GM21381 (cell line): ENCODE measurements around the gene ENAH.
"Not testable (repeated sequence)": the region's sequence is repeated elsewhere in the genome, so short reads cannot be mapped to it uniquely, and the experiment has no call there.

Source experiments
- ATAC-seq: cut with Tn5 transposase; IDR thresholded peaks from one replicate; pipeline ENCODE4 v1.9.1; 2021; ENCODE audit warnings: mild to moderate bottlenecking, moderate library complexity; ENCODE audit not compliant: unreplicated experiment

The ENAH gene

DNA sequence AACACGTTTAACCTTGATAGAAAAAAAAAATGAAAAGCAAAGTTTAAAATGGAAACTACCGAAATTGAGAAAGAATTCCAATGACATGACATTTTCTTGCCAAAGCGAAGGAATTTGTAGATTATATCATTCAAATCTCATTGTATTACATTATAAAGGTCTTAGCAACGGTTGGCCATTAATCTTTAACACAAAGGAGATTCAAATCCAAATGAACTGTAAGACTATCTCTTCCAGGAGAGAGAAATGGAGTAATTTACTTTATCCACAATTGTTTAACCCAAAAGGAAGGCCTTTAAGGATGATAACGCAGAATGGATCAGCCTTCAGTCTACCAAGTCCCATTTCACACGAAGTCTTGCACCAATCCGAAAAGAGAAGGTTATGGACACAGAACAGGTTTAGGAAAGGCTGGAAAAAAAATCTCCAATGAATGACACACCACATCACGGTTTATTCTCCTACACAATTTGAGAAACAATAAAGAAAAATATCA is 1.5 kb downstream of the ENAH start:
- ATAC-seq, result no peak

DNA sequence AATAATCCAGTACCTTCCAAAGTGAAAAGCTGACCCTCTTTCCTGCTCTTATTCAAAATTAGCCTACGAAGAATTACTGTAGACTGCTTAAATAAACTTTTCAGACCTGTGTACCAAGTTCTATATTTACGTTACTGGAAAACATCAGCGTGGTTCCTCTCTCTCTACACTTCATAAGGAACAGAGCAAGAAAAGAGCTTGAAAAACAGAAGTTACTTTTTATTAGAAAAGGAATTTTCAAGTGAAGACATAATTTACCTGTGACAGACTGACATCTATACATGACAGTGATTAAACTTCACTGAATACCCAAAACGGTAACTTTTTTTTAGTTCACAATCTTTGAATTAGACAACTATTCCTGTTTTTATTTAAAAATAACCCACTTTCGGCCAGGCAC is 2.7 kb downstream of the ENAH start:
- no peak for ATAC-seq

DNA sequence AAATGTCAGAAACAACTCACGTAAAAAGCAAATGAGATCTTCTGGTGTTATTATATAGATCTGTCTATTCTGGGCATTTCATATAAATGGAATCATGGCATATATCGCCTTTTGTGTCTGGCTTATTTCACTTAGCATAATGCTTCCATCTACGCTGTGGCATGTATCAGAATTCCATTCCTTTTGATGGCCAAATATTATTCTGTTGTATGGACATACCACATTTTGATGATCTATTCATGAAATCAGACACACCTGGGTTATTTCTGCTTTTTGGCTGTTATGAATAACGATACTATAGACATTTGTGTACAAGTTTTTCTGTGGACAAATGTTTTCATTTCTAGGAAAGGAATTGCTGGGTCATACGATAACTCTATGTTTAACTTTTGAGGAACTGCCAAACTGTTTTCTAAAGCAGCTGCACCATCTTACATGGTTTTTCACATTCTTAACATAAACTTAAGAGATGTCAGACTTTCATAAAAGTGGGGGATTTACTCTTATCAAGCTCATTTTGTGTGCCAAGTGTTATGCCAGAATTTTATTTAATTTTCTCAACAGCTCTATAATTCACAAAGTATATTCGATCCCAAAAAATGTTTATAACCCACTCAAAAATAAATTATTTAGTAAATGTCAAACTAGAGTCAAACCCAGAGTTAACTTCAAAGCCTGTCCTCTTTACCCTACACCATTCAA is 7.6 kb downstream of the ENAH start:
- ATAC-seq, result no peak

DNA sequence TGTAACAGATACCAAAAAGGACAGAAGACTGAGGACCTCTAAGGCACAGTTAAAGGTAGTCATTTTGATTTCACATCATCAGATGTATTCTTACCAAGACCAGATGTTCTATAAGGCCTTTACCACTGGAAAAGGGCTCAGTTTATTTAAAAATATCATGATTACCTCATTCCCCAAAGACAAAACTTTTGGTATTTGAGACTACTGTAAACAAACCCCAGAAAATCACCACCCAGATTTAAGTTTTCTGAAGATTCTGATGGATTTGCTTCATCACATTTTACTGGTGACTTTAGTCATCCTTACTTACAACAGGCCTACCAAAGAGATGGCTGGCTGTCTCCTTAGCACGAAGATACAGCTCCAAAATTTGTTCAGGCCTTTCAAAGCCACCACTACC is 8.3 kb downstream of the ENAH start:
- no peak for ATAC-seq

DNA sequence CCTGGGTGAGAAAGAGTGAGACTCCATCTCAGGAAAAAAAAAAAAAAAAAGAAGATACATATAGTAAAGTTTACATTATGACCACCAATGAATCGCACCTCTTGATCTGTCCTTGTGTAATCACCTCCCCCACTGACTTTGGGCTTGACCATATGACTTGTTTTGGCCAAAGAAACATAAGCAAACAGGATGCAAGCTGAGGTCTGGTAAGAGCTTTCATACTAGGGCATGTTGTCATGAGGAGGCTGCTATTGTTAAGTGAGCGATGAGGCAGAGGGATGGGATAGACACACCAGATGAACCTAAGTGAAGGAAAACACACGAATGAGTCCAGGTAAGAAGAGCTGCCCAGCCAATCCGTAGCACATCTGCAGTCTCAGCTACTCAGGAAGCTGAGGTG is 10.7 kb downstream of the ENAH start:
- ATAC-seq, result no peak

DNA sequence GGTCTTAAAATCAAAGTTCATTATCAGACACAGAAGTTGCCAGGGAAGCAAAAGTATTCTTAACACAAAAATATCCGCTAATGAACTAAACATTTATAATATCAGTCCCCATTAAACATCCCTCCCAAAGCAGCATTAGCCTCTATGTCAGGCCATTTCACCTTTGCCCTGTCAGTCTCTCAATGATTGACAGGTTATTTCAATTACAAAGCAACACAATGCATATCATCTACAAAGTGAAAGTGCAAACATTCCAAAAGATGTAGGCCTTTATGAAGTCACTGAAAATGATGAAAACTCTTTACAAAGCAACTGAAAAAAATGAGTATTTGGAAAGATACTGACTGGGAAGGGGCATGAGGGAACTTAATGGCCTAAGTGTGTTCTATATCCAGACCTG is 14.1 kb downstream of the ENAH start:
- no peak for ATAC-seq

DNA sequence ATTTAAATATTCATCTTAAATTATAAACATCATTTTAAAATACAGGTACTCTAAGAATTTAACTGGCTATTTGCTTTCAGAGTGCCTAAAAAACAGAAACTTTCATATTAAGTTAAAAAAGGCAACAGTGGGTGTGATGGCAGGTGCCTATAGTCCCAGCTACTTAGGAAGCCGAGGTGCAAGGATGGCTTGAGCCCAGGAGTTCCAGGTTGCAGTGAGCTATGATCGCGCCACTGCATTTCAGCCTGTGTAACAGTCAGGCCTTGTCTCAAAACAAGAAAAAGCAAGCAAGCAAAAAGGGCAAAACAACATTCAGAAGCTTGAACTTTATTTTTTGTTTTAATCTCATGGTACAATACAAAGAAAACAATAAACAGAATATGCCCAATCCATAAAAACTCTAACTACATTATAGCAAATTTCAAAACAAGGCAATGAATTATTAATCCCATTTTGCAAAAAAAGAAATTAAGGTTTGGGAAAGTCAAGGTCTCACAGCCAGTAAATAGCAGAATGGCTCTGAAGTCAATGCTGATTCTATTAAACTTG is 15.2 kb downstream of the ENAH start:
- ATAC-seq, result no peak

DNA sequence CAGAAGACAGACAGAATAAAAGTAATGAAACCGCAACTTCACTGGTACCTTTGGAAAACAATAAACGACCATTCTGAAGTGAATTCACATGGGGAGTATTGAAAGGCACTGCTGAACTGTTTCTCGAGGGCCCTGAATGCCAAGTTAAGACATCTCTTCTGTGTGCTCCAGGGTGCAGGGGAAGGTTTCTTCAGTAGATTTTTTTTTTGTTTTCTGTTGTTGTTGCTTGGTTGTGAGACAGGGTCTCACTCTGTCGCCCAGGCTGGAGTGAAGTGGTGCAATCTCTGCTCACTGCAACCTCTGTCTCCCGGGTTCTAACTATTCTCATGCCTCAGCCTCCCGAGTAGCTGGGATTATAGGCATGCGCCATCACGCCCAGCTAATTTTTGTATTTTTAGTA is 15.9 kb downstream of the ENAH start:
- not testable (repeated sequence) for ATAC-seq

DNA sequence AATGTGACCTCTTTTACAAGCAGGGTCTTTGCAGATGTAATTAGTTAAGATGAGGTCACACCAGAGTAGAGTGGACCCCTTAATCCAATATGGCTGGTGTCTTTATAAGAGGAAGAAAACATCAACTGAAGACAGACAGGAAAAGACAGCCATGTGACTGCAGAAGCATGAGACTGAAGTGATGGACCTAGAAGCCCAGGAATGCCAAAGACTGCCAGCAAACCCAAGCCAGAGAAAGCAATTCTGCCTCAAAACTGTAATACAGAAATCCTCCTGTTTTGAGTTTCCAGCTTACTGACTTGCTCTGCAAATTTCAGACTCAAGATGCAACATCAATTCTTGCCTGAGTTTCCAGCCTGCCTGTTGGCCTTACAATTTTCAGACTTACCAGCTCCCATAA is 17.3 kb downstream of the ENAH start:
- ATAC-seq, result no peak

DNA sequence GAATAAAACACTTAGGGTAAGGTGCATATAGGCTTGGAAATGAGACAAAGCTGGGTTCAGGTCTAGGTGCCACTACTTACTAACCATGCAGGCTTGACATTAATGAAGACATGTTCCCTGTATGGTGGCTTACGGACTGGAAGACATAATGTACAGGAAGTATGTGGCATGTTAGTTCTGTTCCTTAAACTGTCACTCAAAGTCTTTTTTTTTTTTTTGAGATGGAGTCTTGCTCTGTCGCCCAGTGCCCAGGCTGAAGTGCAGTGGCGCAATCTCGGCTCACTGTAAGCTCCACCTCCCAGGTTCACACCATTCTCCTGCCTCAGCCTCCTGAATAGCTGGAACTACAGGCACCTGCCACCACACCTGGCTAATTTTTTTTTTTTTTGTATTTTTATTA is 20.1 kb downstream of the ENAH start:
- ATAC-seq, result not testable (repeated sequence)

DNA sequence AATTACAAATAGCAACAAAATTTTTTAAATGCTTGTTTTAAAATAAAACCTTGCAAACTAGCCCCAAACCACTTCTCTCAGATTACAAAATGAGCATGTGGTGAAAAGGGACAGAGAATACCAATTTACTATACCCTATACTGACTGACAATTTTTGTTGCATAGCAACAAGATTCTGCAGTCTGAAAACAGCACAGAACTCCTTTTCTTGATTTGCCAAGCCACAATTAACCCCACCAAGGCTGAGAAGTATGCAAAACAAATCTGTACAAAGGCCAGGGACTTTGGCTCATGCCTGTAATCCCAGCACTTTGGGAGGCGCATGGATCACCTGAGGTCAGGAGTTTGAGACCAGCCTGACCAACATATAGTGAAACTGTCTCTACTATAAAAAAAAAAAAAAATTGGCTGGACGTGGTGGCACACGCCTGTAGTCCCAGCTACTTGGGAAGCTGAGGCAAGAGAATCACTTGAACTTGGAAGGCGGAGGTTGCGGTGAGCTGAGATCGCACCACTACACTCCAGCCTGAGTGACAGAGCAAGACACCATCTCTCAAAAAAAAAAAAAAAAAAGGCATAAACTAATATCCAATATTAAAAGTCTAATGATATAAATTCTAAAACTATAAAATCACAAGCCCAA is 21.8 kb downstream of the ENAH start:
- ATAC-seq, result no peak

DNA sequence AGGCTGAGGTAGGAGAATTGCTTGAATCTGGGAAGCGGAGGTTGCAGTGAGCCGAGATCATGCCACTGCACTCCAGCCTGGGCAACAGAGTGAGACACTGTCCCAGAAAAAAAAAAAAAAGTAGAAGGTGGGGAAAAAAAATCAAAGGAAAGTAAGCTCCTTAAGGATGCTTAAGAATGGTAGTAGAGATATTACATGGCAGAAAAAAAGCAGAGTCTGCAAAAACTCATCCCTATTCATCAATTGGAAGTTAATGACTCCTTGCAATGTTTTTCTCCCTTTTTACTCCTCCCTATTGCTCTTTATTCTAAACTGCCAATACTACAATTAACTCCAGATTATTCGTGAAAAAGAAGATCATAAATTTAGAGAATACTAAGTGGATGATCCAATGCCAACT is 23.4 kb downstream of the ENAH start:
- ATAC-seq, result no peak

DNA sequence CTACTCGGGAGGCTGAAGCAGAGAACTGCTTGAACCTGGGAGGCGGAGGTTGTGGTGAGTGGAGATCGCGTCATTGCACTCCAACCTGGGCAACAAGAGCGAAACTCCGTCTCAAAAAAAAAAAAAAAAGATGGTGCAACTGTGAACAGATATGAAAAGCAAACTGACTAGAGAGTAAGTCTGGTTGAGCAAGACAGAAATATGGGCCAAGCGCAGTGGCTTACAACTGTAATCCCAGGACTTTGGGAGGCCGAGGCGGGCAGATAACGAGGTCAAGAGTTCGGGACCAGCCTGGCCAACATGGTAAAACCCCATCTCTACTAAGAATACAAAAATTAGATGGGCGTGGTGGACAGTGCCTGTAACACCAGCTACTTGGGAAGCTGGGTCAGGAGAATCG is 24.1 kb downstream of the ENAH start:
- not testable (repeated sequence) for ATAC-seq

DNA sequence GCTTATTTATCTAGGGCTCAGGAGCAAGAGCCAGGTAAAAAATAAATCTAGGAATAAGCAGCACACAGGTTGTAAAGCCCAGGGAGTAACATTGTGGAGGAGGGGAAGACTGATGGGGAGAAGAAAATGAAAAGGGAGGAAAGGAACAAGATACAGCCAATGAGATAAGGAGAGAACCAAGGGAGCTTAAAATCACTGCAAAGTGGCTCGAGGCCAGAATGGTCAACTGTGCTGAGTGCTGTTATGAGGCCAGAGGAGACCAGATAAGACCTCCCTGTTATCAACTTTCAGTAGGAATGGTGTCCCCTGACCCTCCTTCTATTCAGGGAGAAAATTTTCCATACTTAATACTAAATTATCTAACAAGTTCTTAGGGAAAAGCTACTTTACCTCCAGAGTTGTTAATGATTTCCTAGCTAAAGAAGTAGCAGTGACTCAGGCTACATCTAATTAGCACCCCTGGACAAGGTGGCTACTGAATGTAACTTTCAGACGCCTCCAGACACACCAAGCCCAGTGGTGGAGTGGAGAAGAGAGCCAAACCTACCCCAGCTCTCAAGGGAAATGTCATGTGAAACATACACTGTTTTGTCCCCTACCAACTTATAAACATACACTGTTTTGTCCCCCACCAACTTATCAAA is 25.5 kb downstream of the ENAH start:
- no peak for ATAC-seq

DNA sequence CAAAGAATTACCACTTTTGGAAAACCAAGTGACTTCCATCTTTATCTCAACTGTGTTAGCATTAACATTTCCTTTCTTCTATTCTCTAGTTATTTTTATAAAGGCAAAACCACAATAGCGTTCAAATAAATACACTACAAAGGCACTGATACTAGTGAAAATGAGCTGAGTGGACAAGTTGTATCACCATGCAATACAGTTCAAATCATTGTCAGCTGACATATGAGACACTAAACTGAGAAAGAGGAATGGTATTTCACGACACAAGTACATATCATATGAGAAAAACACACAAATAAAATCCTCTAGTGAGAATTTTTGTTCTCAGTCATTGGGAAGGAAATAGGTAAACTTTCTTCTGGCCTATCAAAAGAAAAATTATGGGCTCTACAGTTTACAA is 26.2 kb downstream of the ENAH start:
- no peak for ATAC-seq

DNA sequence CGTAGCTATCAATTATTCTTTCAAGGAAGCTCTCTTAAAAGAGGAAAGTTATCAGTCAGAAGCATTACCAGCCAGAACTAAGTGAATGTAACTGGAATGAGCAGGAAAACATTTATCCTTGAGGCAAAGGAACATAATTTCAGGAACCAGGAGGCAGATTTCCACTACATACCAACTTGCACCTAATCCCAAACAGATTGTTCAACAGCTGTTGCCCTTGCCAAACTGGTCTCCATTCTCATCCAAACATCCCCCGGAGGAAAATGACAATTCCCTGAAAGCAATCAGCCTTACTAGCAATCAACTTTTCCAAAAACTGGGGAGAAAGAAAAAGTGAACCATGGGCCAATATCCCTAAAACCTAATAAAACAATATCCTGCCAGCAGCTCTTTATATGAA is 35.0 kb downstream of the ENAH start:
- ATAC-seq, result no peak

DNA sequence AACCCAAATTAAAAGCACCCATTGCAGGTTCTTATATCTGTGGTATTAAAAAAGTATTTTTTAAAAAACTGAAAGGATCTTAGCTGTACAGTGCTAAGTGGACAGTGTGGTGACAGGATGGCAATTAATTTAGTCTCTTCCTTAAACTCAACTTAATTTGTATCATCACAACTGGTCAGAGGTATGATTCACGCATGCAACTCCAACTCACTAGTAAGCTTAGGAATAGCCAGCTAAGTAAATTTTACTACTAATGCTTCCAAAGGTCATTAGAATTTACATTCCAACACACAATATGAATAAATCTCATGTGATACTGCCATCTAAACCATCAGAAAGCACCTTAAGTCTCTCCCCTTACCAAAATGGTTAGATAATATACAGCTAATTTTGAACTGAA is 35.4 kb downstream of the ENAH start:
- no peak for ATAC-seq

DNA sequence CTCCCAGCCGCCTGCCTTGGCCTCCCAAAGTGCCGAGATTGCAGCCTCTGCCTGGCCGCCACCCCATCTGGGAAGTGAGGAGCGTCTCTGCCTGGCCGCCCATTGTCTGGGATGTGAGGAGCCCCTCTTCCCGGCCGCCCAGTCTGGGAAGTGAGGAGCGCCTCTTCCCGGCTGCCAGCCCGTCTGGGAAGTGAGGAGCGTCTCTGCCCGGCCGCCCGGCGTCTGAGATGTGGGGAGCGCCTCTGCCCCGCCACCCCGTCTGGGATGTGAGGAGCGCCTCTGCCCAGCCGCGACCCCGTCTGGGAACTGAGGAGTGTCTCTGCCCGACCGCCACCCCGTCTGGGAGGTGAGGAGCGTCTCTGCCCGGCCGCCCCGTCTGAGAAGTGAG is 37.5 kb downstream of the ENAH start:
- ATAC-seq, result not testable (repeated sequence)

DNA sequence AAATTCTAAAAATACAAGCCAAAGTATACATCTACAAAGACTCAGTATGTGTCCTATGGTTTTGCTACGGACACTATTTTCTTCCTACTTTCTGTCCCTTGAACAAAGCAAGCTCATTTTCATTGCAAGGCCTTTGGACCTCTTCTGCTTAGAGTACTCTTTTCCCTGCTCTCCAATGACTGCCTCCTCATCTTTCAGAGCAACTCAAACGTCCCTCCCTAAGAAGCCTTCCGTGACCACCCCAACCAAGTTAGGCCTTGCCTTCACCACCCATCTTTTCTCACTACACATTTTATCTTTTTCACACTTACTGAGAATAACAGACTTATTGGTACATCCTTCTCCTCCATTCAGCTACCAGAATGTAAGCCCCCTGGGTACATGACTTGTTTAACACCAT is 39.9 kb downstream of the ENAH start:
- ATAC-seq, result no peak

DNA sequence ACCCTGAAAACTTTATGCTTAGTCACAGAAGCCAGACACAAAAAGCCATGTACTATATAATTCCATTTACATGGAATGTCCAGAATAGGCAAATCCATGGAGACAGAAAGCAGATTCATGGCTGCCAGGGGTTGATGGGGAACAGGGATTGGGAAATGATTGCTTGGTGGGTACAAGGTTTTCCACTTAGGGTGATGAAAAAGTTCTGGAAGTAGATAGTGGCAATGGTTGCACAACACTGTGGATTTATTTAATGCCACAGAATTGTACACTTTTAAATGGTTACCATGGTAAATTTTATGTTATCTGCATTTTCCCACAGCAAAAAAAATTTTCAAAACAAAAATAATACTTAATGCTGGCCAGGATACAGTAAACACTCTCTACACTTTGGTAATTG is 40.6 kb downstream of the ENAH start:
- ATAC-seq, result no peak

DNA sequence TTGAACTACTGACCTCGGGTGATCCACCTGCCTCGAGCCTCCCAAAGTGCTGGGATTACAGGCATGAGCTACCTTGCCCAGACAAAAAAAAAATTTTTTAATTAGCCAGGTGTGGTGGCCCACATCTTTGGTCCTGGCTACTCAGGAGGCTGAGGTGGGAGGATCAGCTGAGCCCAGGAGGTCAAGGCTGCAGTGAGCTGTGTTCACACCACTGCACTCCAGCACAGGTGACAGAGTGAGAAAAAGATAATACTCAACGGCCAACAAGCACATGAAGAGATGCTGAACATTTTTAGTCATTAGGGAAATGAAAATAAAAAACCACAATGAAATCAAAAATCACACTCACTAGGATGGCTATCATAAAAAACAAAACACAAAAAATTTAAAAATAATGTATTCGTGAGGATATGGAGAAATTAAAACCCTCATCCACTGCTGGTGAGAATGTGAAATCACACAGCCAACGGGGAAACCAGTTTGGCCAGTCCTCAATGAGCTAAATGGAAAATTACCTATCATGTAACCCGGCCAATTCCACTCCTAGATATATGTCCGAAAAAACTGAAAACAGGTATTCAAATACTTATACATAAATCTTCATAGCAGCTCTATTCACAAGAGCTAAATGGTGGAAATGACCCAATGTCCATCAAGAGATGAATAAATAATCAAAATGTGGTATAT is 41.2 kb downstream of the ENAH start:
- no peak for ATAC-seq
